NT2/D1 (cell line): Measurements from ENCODE around the gene CNMD.
"Not testable (repeated sequence)": the region's sequence is repeated elsewhere in the genome, so short reads cannot be mapped to it uniquely, and the experiment has no call there.

Experiments
- DNase-seq: peaks from one replicate; pipeline ENCODE4 v3.0.0-alpha.2; 2011; ENCODE audit warnings: low read depth, low spot score
- H3K27me3 ChIP-seq: 2 replicates; pipeline ENCODE4 v1.6.0; 2011; ENCODE audit warnings: mild to moderate bottlenecking; ENCODE audit not compliant: insufficient read length, insufficient read depth
- H3K36me3 ChIP-seq: 2 replicates; pipeline ENCODE4 v1.6.1; 2011; ENCODE audit warnings: mild to moderate bottlenecking, low read length, mixed read lengths; ENCODE audit not compliant: insufficient read depth, insufficient read length
- H3K4me1 ChIP-seq: 2 replicates; pipeline ENCODE4 v1.5.1; 2011; ENCODE audit not compliant: insufficient read depth, insufficient read length
- H3K4me3 ChIP-seq: 2 replicates; pipeline ENCODE4 v1.5.1; 2011; ENCODE audit warnings: low read depth; ENCODE audit not compliant: insufficient read length
- H3K9ac ChIP-seq: 2 replicates; pipeline ENCODE4 v1.6.0; 2011; ENCODE audit warnings: low read depth; ENCODE audit not compliant: insufficient read length
- H3K9me3 ChIP-seq: 2 replicates; pipeline ENCODE4 v1.5.1; 2011; ENCODE audit warnings: mild to moderate bottlenecking, low read length; ENCODE audit not compliant: insufficient read depth
- SUZ12 ChIP-seq: IDR thresholded peaks from 2 replicates; pipeline ENCODE4 v1.6.1; 2011; ENCODE audit not compliant: insufficient read length, insufficient read depth; ENCODE audit errors: extremely low read depth
- YY1 ChIP-seq: IDR thresholded peaks from 2 replicates; pipeline ENCODE4 v1.6.1; 2011; ENCODE audit not compliant: insufficient read length, insufficient read depth
- ZNF274 ChIP-seq: IDR thresholded peaks from 2 replicates; pipeline ENCODE4 v1.6.1; 2011; ENCODE audit warnings: mild to moderate bottlenecking, low read depth, low read length

Gene CNMD

GRCh38 chr13:52686376-52686775 is 53.2 kb downstream of the CNMD start:
- H3K9ac ChIP-seq = no peak overlapping the region
- no peaks in the 10 kb centered on the region for H3K27me3 ChIP-seq
- H3K4me1 ChIP-seq = no peaks in the 10 kb centered on the region
- no peak for DNase-seq
- TF ChIP-seq SUZ12 (no peak), ZNF274 (no peak), YY1 (no peak)
- peaks cover 3% of the 10 kb centered on the region for H3K36me3 ChIP-seq
- no peaks in the 10 kb centered on the region for H3K9me3 ChIP-seq
- H3K4me3 ChIP-seq = no peak overlapping the region

GRCh38 chr13:52685806-52686205 is 53.8 kb downstream of the CNMD start:
- not testable (repeated sequence) for H3K36me3 ChIP-seq, H3K4me3 ChIP-seq, DNase-seq, H3K9me3 ChIP-seq, H3K4me1 ChIP-seq, H3K27me3 ChIP-seq, H3K9ac ChIP-seq

GRCh38 chr13:52677823-52678222 is 61.8 kb downstream of the CNMD start:
- H3K27me3 ChIP-seq = no peaks in the 10 kb centered on the region
- no peak for TF ChIP-seq YY1
- no peak for TF ChIP-seq SUZ12
- no peak for TF ChIP-seq ZNF274
- DNase-seq = no peak

GRCh38 chr13:52673465-52673864 is 66.2 kb downstream of the CNMD start:
- Histone ChIP-seq H3K27me3 (no peaks in the 10 kb centered on the region), H3K4me3 (no peak overlapping the region), H3K9ac (no peak overlapping the region), H3K9me3 (no peaks in the 10 kb centered on the region), H3K36me3 (no peaks in the 10 kb centered on the region), H3K4me1 (no peaks in the 10 kb centered on the region)
- TF ChIP-seq SUZ12 = no peak
- TF ChIP-seq YY1 = no peak
- no peak for TF ChIP-seq ZNF274
- DNase-seq = no peak

More at GRCh38 chr13:52677823-52678222, 61.8 kb downstream of the CNMD start:
- Histone ChIP-seq H3K36me3 (peaks cover 4% of the 10 kb centered on the region), H3K4me3 (no peak overlapping the region), H3K4me1 (no peaks in the 10 kb centered on the region), H3K9me3 (no peaks in the 10 kb centered on the region), H3K9ac (no peak overlapping the region)

- H3K4me3 ChIP-seq = no peak overlapping the region
- DNase-seq = no peak
Observed at GRCh38 chr13:52670726-52671125, 68.9 kb downstream of the CNMD start.

GRCh38 chr13:52669677-52670076 is 69.9 kb downstream of the CNMD start:
- H3K9ac ChIP-seq = no peak overlapping the region
- no peak overlapping the region for H3K4me3 ChIP-seq
- DNase-seq = no peak
- H3K27me3 ChIP-seq = no peaks in the 10 kb centered on the region
- no peaks in the 10 kb centered on the region for H3K36me3 ChIP-seq
- H3K9me3 ChIP-seq = no peaks in the 10 kb centered on the region
- no peaks in the 10 kb centered on the region for H3K4me1 ChIP-seq
- TF ChIP-seq SUZ12 (no peak), ZNF274 (no peak), YY1 (no peak)

More at GRCh38 chr13:52670726-52671125, 68.9 kb downstream of the CNMD start:
- Histone ChIP-seq H3K9me3 (no peaks in the 10 kb centered on the region), H3K36me3 (no peaks in the 10 kb centered on the region), H3K9ac (no peak overlapping the region), H3K27me3 (no peaks in the 10 kb centered on the region), H3K4me1 (no peaks in the 10 kb centered on the region)
- TF ChIP-seq SUZ12 (no peak), YY1 (no peak), ZNF274 (no peak)

GRCh38 chr13:52665325-52665724 is 74.3 kb downstream of the CNMD start:
- Histone ChIP-seq H3K4me1 (no peaks in the 10 kb centered on the region), H3K9ac (no peak overlapping the region), H3K36me3 (no peaks in the 10 kb centered on the region), H3K27me3 (no peaks in the 10 kb centered on the region), H3K4me3 (no peak overlapping the region), H3K9me3 (no peaks in the 10 kb centered on the region)
- TF ChIP-seq YY1 (no peak), SUZ12 (no peak), ZNF274 (no peak)
- DNase-seq = no peak

- H3K36me3 ChIP-seq = no peaks in the 10 kb centered on the region
- H3K4me1 ChIP-seq = no peaks in the 10 kb centered on the region
- H3K27me3 ChIP-seq = no peaks in the 10 kb centered on the region
- H3K9ac ChIP-seq = no peak overlapping the region
- TF ChIP-seq YY1 = no peak
- no peak for TF ChIP-seq ZNF274
- no peak for TF ChIP-seq SUZ12
- no peak overlapping the region for H3K4me3 ChIP-seq
- H3K9me3 ChIP-seq = no peaks in the 10 kb centered on the region
- DNase-seq = no peak
Observed at GRCh38 chr13:52664272-52664671, 75.3 kb downstream of the CNMD start.
